ENCODE data around the gene ABCA1.

The ABCA1 gene

DNA sequence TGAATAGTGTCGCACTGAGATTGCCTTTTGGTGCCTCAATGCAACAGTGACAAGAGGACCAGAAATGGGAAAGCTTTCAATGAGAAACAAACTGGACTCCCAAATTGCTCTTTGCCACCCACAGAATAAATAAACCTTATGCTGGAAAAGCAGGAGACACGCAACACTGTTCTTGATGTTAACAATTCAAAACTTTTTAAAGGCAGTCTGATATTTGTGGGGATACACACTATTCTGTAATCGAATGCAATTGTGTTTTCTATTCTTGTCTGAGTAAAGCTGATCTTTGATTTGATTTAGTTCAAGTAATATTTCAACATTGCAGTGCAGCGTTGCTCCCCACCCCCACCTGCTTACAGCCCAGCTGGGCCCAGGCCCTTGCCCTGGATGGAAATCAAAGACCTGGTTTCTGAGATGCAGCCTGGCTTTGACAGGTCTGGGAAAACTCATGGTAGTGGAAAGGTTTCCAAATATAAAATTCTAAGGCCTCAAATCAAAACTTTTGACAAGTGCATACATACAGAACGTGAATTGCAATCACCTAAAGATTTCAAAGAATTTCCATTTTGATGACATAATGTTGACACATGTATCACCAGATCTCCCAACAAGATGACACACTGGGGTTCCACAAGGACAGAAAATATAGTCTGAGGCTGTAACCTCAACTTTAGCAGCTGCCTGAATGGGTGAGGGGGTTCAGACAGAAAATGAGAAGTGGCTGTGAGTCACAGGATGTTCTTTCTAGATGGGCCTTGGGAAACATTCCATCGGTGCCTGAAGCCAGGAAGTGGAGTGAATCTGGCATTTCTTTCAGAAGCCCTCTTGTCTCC lies 55.1 kb downstream of the ABCA1 start:
- H3K27me3 ChIP-seq (ENCODE audit: control insufficient read depth, insufficient read depth, low read length) = no peaks in the 10 kb centered on the region
- H3K4me1 ChIP-seq (ENCODE audit: control insufficient read depth, insufficient read depth, low read length) = peaks cover 21% of the 10 kb centered on the region
- H3K9ac ChIP-seq (ENCODE audit: low read length) = no peak overlapping the region
- no peaks in the 10 kb centered on the region for H3K9me3 ChIP-seq (ENCODE audit: control insufficient read depth, low read length)
- no peak overlapping the region for H3K4me3 ChIP-seq (ENCODE audit: low read length)
- no peaks in the 10 kb centered on the region for H3K36me3 ChIP-seq (ENCODE audit: control insufficient read depth, insufficient read depth, low read length)

DNA sequence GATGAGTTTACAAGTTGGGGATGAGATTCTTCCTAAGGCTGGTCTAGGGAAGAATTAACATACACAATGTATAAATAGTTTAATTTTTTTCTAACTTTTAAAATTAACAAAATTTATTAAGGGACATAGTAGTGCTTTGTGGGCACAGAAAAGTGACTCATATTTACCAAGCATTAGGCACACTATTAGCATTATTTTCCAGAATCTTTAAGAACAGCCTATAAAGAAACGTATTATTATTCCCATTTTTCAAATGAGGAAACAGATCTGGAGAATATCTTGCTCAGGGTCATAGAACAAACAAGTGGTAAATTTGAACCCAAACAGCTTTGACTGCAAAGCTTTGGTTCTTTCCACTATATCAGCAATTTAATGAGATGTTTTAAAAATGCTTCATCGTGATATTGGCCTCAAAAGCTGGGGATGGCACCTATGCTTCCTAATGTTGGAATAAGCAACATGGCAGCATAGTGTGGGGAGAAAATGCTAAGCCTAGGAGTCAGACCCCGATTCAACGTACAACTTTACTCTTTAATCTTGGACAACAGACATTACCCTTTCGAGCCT lies 55.9 kb downstream of the ABCA1 start:
- H3K4me1 ChIP-seq (ENCODE audit: control insufficient read depth, insufficient read depth, low read length) = peaks cover 21% of the 10 kb centered on the region
- H3K27me3 ChIP-seq (ENCODE audit: control insufficient read depth, insufficient read depth, low read length) = no peaks in the 10 kb centered on the region
- H3K36me3 ChIP-seq (ENCODE audit: control insufficient read depth, insufficient read depth, low read length) = no peaks in the 10 kb centered on the region
- no peak overlapping the region for H3K9ac ChIP-seq (ENCODE audit: low read length)
- no peaks in the 10 kb centered on the region for H3K9me3 ChIP-seq (ENCODE audit: control insufficient read depth, low read length)
- no peak overlapping the region for H3K4me3 ChIP-seq (ENCODE audit: low read length)

DNA sequence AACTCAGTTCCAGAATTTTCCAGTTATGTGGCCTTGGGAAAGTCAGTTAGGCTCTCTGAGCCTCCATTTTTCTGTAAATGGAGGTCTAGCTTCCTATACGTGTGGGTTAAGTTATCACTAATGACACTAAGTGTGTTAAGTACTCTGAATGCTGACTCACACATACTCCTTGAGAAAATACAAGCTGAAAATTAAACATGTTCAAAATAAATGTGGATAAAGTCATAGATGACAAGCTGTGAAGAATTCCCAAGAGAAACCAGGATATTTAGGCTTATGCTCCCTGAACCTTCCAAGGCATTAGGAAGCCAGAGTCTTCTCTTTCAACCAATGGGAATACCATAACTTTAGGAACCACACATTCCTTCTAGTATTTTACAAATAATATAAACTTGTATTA lies 58.1 kb downstream of the ABCA1 start:
- Histone ChIP-seq H3K9ac (ENCODE audit: low read length) (no peak overlapping the region), H3K9me3 (ENCODE audit: control insufficient read depth, low read length) (no peaks in the 10 kb centered on the region), H3K27me3 (ENCODE audit: control insufficient read depth, insufficient read depth, low read length) (no peaks in the 10 kb centered on the region), H3K4me3 (ENCODE audit: low read length) (no peak overlapping the region), H3K4me1 (ENCODE audit: control insufficient read depth, insufficient read depth, low read length) (peaks cover 21% of the 10 kb centered on the region), H3K36me3 (ENCODE audit: control insufficient read depth, insufficient read depth, low read length) (no peaks in the 10 kb centered on the region)

DNA sequence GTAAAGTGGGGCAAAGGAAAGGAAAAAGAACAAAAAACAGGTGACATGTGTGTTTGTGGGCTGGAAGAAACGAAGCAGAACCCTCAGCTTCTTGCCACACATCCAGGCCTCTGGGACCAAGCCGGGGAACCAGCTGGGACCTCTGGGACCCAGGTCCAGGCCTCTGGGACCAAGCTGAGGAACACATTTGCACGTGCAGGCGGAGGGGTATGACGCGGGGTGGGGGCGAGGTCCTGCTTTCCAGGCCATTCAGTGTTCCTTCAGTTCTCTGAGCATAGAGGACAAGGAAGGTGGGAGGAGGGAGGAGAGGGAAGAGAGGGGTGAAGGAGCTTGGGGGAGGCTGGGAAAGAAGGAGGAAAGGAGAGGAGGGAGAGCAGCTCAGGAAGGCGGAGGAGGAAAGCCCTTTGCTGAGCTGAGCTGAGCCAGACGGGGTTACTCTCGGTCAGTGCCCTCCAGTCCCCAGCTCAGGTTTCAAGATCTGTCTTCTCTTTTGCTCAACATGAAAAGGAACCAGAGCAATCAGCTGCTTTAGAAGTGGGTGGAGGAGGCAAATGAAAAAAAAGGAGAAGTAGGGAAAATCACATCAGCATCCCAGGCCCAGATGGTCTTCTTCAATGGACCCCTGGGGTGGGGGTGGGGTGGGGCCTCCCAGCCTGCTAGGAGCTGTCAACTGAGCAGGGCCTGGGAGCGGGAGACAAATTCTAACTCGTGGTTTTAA lies 59.1 kb downstream of the ABCA1 start:
- Histone ChIP-seq H3K9me3 (ENCODE audit: control insufficient read depth, low read length) (no peaks in the 10 kb centered on the region), H3K4me3 (ENCODE audit: low read length) (no peak overlapping the region), H3K4me1 (ENCODE audit: control insufficient read depth, insufficient read depth, low read length) (peaks cover 25% of the 10 kb centered on the region), H3K9ac (ENCODE audit: low read length) (no peak overlapping the region), H3K27me3 (ENCODE audit: control insufficient read depth, insufficient read depth, low read length) (no peaks in the 10 kb centered on the region), H3K36me3 (ENCODE audit: control insufficient read depth, insufficient read depth, low read length) (no peaks in the 10 kb centered on the region)

DNA sequence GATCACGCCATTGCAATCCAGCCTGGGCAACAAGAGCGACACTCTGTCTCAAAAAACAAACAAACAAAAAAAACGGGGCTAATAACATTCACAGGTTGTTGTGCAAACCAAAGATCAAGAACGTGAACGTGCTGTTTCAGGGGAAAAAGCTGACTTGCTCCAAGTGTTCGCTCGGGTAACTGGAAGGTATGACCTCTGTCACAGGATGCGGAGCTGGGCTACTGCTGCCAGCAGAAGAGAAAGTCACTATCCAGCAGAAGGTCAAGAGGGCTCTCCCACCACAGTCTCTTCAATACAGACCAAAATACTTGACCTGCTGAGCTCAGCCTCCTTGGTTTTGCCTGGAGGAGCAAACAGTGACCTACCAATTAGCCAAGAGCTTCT lies 59.7 kb downstream of the ABCA1 start:
- peaks cover 25% of the 10 kb centered on the region for H3K4me1 ChIP-seq (ENCODE audit: control insufficient read depth, insufficient read depth, low read length)
- H3K27me3 ChIP-seq (ENCODE audit: control insufficient read depth, insufficient read depth, low read length) = no peaks in the 10 kb centered on the region
- H3K4me3 ChIP-seq (ENCODE audit: low read length) = no peak overlapping the region
- H3K36me3 ChIP-seq (ENCODE audit: control insufficient read depth, insufficient read depth, low read length) = no peaks in the 10 kb centered on the region
- no peak overlapping the region for H3K9ac ChIP-seq (ENCODE audit: low read length)
- H3K9me3 ChIP-seq (ENCODE audit: control insufficient read depth, low read length) = no peaks in the 10 kb centered on the region

DNA sequence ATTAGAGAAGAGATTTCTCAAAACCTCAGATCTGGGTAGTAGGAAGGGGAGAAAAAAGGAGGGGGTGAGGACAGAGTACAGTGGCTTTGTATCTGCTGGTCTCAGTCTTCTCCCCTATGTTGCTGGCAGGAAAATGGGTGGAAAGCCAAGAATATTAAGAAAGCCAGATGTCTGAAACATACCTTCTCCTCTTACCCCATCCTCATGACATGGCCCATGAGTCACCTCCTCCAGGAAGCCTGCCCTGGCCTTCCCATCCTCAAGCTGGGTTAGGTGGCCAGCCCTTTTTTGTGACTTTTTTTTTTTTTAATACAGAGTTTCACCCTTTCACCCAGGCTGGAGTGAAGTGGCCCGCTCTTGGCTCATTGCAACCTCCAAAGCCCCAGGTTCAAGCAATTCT lies 61.8 kb downstream of the ABCA1 start:
- H3K4me3 ChIP-seq (ENCODE audit: low read length) = no peak overlapping the region
- no peaks in the 10 kb centered on the region for H3K36me3 ChIP-seq (ENCODE audit: control insufficient read depth, insufficient read depth, low read length)
- no peaks in the 10 kb centered on the region for H3K9me3 ChIP-seq (ENCODE audit: control insufficient read depth, low read length)
- H3K4me1 ChIP-seq (ENCODE audit: control insufficient read depth, insufficient read depth, low read length) = peaks cover 25% of the 10 kb centered on the region
- no peaks in the 10 kb centered on the region for H3K27me3 ChIP-seq (ENCODE audit: control insufficient read depth, insufficient read depth, low read length)
- no peak overlapping the region for H3K9ac ChIP-seq (ENCODE audit: low read length)

DNA sequence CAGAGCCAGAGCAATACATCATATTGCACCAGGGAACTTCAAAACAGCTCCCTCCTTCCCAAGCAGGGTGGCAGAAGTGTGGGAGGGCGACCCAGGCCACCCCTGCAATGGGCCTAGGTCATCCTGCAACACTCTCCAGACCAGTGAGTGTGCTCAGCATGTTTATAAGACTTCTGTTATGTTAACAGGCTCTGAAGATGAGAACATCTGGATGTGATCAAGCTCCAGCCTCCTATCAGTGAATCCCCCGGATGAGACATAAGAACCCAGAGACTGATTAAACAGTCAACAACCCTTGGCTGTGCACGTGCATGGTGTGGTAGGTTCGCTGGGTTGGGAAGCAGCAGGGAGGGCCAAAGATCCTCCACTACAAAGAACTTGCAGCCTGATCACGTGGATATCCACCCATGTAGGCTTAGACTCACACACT lies 63.3 kb downstream of the ABCA1 start:
- Histone ChIP-seq H3K9me3 (ENCODE audit: control insufficient read depth, low read length) (no peaks in the 10 kb centered on the region), H3K9ac (ENCODE audit: low read length) (no peak overlapping the region), H3K4me3 (ENCODE audit: low read length) (no peak overlapping the region), H3K36me3 (ENCODE audit: control insufficient read depth, insufficient read depth, low read length) (no peaks in the 10 kb centered on the region), H3K4me1 (ENCODE audit: control insufficient read depth, insufficient read depth, low read length) (peaks cover 24% of the 10 kb centered on the region), H3K27me3 (ENCODE audit: control insufficient read depth, insufficient read depth, low read length) (no peaks in the 10 kb centered on the region)

DNA sequence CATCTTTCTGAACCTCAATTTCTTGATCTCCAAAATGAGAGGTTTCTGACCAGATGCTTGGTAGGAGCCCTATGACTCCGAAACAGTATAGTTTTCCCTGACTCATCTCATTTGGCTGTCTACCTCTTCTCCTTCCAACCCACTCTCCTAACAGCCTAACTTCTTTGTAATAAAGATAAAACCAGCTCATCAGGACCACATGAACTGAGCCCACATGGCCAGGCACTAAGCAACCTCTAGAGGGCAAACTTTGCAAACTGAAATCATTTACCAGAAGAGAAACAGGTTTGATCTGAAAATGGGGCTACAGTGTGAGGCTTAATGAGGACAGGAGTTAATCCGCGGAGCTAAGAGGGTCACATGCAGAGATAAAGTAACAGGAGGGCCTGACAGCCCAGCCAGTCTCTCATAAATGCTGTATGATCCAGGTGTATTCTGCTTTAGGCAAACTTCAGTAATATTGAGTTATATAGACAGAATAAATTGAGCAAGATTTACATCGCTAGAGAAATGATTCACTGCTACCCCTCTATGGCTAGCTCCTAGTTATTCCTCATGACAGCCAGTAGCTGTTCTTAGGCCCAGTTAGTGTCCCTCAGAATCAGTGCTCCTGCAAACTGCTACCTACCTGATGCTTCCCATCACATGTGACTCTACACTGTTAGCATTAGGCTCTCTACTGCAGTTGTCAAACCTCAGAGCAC lies 64.6 kb downstream of the ABCA1 start:
- peaks cover 25% of the 10 kb centered on the region for H3K4me1 ChIP-seq (ENCODE audit: control insufficient read depth, insufficient read depth, low read length)
- no peaks in the 10 kb centered on the region for H3K36me3 ChIP-seq (ENCODE audit: control insufficient read depth, insufficient read depth, low read length)
- H3K9ac ChIP-seq (ENCODE audit: low read length) = no peak overlapping the region
- H3K27me3 ChIP-seq (ENCODE audit: control insufficient read depth, insufficient read depth, low read length) = no peaks in the 10 kb centered on the region
- no peak overlapping the region for H3K4me3 ChIP-seq (ENCODE audit: low read length)
- no peaks in the 10 kb centered on the region for H3K9me3 ChIP-seq (ENCODE audit: control insufficient read depth, low read length)

DNA sequence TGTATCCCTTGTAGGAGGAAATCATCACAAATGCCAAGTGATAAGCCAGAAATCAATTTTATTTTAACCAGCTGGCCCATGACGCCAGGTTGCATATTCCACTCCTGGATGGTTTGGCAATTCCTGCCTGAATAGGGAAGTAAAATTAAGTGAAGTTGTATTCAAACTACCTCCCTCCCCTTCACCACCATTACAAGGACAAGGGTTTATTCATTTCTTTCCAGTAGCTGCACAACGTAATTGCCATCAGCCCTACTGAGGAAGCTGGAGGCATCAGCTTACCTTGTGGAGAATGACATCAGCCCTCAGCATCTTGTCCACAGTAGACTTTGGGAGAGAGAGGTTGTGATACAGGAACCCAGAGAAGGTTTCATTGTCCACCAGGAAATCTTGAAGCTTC lies 66.6 kb downstream of the ABCA1 start:
- peaks cover 30% of the 10 kb centered on the region for H3K4me1 ChIP-seq (ENCODE audit: control insufficient read depth, insufficient read depth, low read length)
- H3K4me3 ChIP-seq (ENCODE audit: low read length) = no peak overlapping the region
- no peaks in the 10 kb centered on the region for H3K36me3 ChIP-seq (ENCODE audit: control insufficient read depth, insufficient read depth, low read length)
- H3K9ac ChIP-seq (ENCODE audit: low read length) = no peak overlapping the region
- H3K27me3 ChIP-seq (ENCODE audit: control insufficient read depth, insufficient read depth, low read length) = no peaks in the 10 kb centered on the region
- H3K9me3 ChIP-seq (ENCODE audit: control insufficient read depth, low read length) = no peaks in the 10 kb centered on the region

DNA sequence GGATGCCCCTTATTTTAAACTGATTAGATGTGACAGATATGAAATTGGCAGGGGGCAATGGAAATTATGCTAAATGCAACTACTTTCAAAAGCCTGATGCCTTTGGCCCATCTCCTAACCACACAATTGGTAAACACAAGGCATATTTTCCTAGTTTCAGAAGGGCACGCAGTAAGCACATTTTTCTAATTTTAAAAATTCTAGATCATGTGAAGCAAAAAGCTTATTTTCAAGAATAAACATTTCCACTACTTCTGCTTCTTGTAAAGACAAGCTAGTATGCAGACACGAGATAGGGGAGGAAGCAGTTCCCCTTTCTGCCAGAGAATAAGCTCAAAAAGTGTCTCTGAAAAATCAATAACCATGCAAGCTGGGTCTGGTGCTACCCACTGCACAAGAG lies 67.7 kb downstream of the ABCA1 start:
- H3K9me3 ChIP-seq (ENCODE audit: control insufficient read depth, low read length) = no peaks in the 10 kb centered on the region
- no peak overlapping the region for H3K4me3 ChIP-seq (ENCODE audit: low read length)
- no peaks in the 10 kb centered on the region for H3K36me3 ChIP-seq (ENCODE audit: control insufficient read depth, insufficient read depth, low read length)
- H3K4me1 ChIP-seq (ENCODE audit: control insufficient read depth, insufficient read depth, low read length) = peaks cover 41% of the 10 kb centered on the region
- no peaks in the 10 kb centered on the region for H3K27me3 ChIP-seq (ENCODE audit: control insufficient read depth, insufficient read depth, low read length)
- H3K9ac ChIP-seq (ENCODE audit: low read length) = no peak overlapping the region

DNA sequence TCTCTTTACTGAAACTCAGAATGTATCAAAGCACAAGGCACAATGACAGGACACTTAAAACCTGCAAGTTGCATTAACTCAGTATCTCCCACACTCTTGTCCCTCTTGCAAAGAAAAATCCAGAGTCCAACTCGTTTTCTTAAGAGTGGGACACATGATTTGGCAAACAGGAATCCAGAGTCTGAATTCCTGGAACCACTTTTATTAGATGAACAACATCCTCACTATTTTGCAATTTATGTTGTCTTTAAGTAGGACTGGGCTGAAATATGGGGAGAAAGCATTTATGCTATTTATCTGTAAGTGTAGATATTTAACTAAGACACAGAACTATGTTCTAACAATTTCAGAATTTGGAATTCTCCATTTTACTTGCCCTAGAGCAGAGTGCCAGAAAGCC lies 69.1 kb downstream of the ABCA1 start:
- no peaks in the 10 kb centered on the region for H3K36me3 ChIP-seq (ENCODE audit: control insufficient read depth, insufficient read depth, low read length)
- no peak overlapping the region for H3K9ac ChIP-seq (ENCODE audit: low read length)
- no peaks in the 10 kb centered on the region for H3K9me3 ChIP-seq (ENCODE audit: control insufficient read depth, low read length)
- peaks cover 51% of the 10 kb centered on the region for H3K4me1 ChIP-seq (ENCODE audit: control insufficient read depth, insufficient read depth, low read length)
- H3K27me3 ChIP-seq (ENCODE audit: control insufficient read depth, insufficient read depth, low read length) = no peaks in the 10 kb centered on the region
- no peak overlapping the region for H3K4me3 ChIP-seq (ENCODE audit: low read length)

DNA sequence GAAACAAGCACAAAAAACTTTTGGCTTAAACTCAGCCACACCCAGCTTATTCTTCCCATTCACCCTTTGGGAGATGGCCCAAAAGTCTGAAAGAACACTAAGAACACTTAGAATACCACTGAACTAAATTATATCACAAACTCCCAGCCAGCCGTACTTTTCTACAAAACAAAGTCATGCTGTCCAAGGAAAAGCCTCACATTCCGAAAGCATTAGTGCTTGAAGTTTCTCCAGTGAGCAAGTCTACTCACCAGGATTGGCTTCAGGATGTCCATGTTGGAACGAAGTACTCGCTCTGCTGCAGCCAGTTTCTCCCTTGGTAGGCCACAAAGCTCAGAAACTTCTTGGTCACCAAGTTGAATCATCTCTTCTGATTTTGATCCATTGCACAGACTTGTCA lies 69.7 kb downstream of the ABCA1 start:
- no peaks in the 10 kb centered on the region for H3K36me3 ChIP-seq (ENCODE audit: control insufficient read depth, insufficient read depth, low read length)
- no peak overlapping the region for H3K4me3 ChIP-seq (ENCODE audit: low read length)
- peaks cover 47% of the 10 kb centered on the region for H3K4me1 ChIP-seq (ENCODE audit: control insufficient read depth, insufficient read depth, low read length)
- H3K9me3 ChIP-seq (ENCODE audit: control insufficient read depth, low read length) = no peaks in the 10 kb centered on the region
- no peak overlapping the region for H3K9ac ChIP-seq (ENCODE audit: low read length)
- no peaks in the 10 kb centered on the region for H3K27me3 ChIP-seq (ENCODE audit: control insufficient read depth, insufficient read depth, low read length)

Measured in mucosa of stomach (tissue), 1 donor.